ENCODE measurements around the gene ZNF614.

The ZNF614 gene

DNA sequence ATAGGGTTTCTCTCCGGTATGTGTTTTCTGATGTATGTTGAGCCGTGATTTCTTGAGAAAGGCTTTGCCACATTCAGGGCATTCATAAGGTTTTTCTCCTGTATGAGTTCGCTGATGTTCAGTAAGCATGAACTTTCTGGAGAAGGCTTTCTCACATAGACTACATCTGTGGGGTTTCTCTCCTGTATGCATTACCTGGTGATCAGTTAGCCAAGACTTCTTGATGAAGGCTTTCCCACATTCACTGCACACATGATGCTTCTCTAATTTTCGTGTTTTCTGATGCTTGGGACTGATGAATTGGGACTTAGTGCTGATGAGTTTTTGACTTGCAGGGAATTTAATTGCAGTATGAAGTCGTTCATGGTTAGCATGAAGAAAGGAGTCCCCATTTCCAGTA, 62.6 kb downstream of the ZNF614 start:
- Histone ChIP-seq H3K36me3 (ENCODE audit: insufficient read depth, low read length) (peaks cover 58% of the 10 kb centered on the region), H3K4me1 (ENCODE audit: control insufficient read depth, insufficient read depth, low read length, unreplicated experiment) (no peaks in the 10 kb centered on the region), H2AFZ (ENCODE audit: low read length, unreplicated experiment) (no peak overlapping the region), H3K4me3 (ENCODE audit: low read depth, low read length) (no peak overlapping the region), H3K79me2 (ENCODE audit: control insufficient read depth, insufficient read depth, low read length, unreplicated experiment) (no peaks in the 10 kb centered on the region), H3K27me3 (ENCODE audit: insufficient read depth, low read length) (no peaks in the 10 kb centered on the region), H3K27ac (ENCODE audit: low read depth, low read length) (no peak overlapping the region)
